ENCODE results near the gene RBP5. TPM values are rescaled to one million over a fixed set of nuclear protein-coding genes. Genes with fewer than 3 reads are reported as not detected.
A peak's percentile ranks its signal among the peaks of the same experiment; 100 is the strongest.

Gene RBP5
- total RNA-seq, 1 experiment from 2014 or later = not detected

GRCh38 chr12:7079826-7080125, 48.9 kb downstream of the RBP5 start:
- H3K27me3 ChIP-seq (replicated peaks; ENCODE audit: insufficient read depth, low read depth, low read length, poor library complexity) = no peaks in the 10 kb centered on the region
- no peak for DNase-seq (ENCODE audit: low spot score)
- no peaks in the 10 kb centered on the region for H3K4me1 ChIP-seq (ENCODE audit: insufficient read depth, low read length, poor library complexity, severe bottlenecking)
- POLR2A ChIA-PET (ENCODE audit: low non-redundant PET) = no interaction called here
- BruUV-seq (replicated peaks) = no TSS peak
- H3K4me3 ChIP-seq (ENCODE audit: low read depth, low read length, poor library complexity, severe bottlenecking) = no peak overlapping the region
- no peak overlapping the region for H3K27ac ChIP-seq (ENCODE audit: low read depth, low read length, poor library complexity, severe bottlenecking)
- intact Hi-C loops (cut with micrococcal nuclease; ENCODE audit: unreplicated experiment) = no loop called here
- TF ChIP-seq EZH2 (IDR thresholded peaks at IDR 0.05; ENCODE audit: borderline replicate concordance, low read depth, low read length, poor library complexity, severe bottlenecking) = no peak
- no peak for TF ChIP-seq CTCF (conservative IDR thresholded peaks at IDR 0.05; ENCODE audit: low read depth, low read length)
- CTCF ChIA-PET = no interaction called here
- H3K36me3 ChIP-seq (ENCODE audit: insufficient read depth, low read length, poor library complexity, severe bottlenecking) = no peaks in the 10 kb centered on the region
- H3K9me3 ChIP-seq (ENCODE audit: low read depth, low read length, poor library complexity, severe bottlenecking) = no peaks in the 10 kb centered on the region

- H3K9me3 ChIP-seq (ENCODE audit: low read depth, low read length, poor library complexity, severe bottlenecking) = no peaks in the 10 kb centered on the region
- H3K27me3 ChIP-seq (replicated peaks; ENCODE audit: insufficient read depth, low read depth, low read length, poor library complexity) = no peaks in the 10 kb centered on the region
- DNase-seq (ENCODE audit: low spot score) = no peak
- BruUV-seq (replicated peaks) = no TSS peak
- no peak overlapping the region for H3K27ac ChIP-seq (ENCODE audit: low read depth, low read length, poor library complexity, severe bottlenecking)
- TF ChIP-seq EZH2 (IDR thresholded peaks at IDR 0.05; ENCODE audit: borderline replicate concordance, low read depth, low read length, poor library complexity, severe bottlenecking) (no peak), CTCF (conservative IDR thresholded peaks at IDR 0.05; ENCODE audit: low read depth, low read length) (peak; percentile 20; the same call in 1 of the 2 replicates)
- no peaks in the 10 kb centered on the region for H3K36me3 ChIP-seq (ENCODE audit: insufficient read depth, low read length, poor library complexity, severe bottlenecking)
- CTCF ChIA-PET = no interaction called here
- POLR2A ChIA-PET (ENCODE audit: low non-redundant PET) = no interaction called here
- no peak overlapping the region for H3K4me3 ChIP-seq (ENCODE audit: low read depth, low read length, poor library complexity, severe bottlenecking)
- H3K4me1 ChIP-seq (ENCODE audit: insufficient read depth, low read length, poor library complexity, severe bottlenecking) = no peaks in the 10 kb centered on the region
- intact Hi-C loops (cut with micrococcal nuclease; ENCODE audit: unreplicated experiment) = no loop called here
Measured at GRCh38 chr12:7078163-7078562, 50.5 kb downstream of the RBP5 start.

GRCh38 chr12:7076493-7076892, 52.2 kb downstream of the RBP5 start:
- intact Hi-C loops (cut with micrococcal nuclease; ENCODE audit: unreplicated experiment) = no loop called here
- no peak for DNase-seq (ENCODE audit: low spot score)
- no peaks in the 10 kb centered on the region for H3K4me1 ChIP-seq (ENCODE audit: insufficient read depth, low read length, poor library complexity, severe bottlenecking)
- CTCF ChIA-PET = no interaction called here
- no peak overlapping the region for H3K4me3 ChIP-seq (ENCODE audit: low read depth, low read length, poor library complexity, severe bottlenecking)
- no peaks in the 10 kb centered on the region for H3K36me3 ChIP-seq (ENCODE audit: insufficient read depth, low read length, poor library complexity, severe bottlenecking)
- POLR2A ChIA-PET (ENCODE audit: low non-redundant PET) = no interaction called here
- no peak overlapping the region for H3K27ac ChIP-seq (ENCODE audit: low read depth, low read length, poor library complexity, severe bottlenecking)
- H3K9me3 ChIP-seq (ENCODE audit: low read depth, low read length, poor library complexity, severe bottlenecking) = no peaks in the 10 kb centered on the region
- BruUV-seq (replicated peaks) = no TSS peak
- no peaks in the 10 kb centered on the region for H3K27me3 ChIP-seq (replicated peaks; ENCODE audit: insufficient read depth, low read depth, low read length, poor library complexity)
- TF ChIP-seq EZH2 (IDR thresholded peaks at IDR 0.05; ENCODE audit: borderline replicate concordance, low read depth, low read length, poor library complexity, severe bottlenecking) = no peak
- TF ChIP-seq CTCF (conservative IDR thresholded peaks at IDR 0.05; ENCODE audit: low read depth, low read length) = no peak

Data from A673 (cell line).